Measurements from ENCODE around the gene LIN7A.

GRCh38 chr12:80769553-80770140, 168.1 kb downstream of the LIN7A start:
- no peak for TF ChIP-seq CTCF (IDR thresholded peaks at IDR 0.05)
- no peak for TF ChIP-seq POLR2A (IDR thresholded peaks at IDR 0.05)
